Activated gamma-delta T cell treated with anti-CD3 and anti-CD28 coated beads, Interleukin-2, amount 50 U/mL, for 16 hours (primary cell): ENCODE results near the gene SLC25A23.
"Not testable (repeated sequence)": the region's sequence is repeated elsewhere in the genome, so short reads cannot be mapped to it uniquely, and the experiment has no call there.

Experiments used
- DNase-seq: peaks from one replicate; pipeline ENCODE4 v3.0.0-alpha.2; 2020; ENCODE audit warnings: low read depth

Gene SLC25A23

DNA sequence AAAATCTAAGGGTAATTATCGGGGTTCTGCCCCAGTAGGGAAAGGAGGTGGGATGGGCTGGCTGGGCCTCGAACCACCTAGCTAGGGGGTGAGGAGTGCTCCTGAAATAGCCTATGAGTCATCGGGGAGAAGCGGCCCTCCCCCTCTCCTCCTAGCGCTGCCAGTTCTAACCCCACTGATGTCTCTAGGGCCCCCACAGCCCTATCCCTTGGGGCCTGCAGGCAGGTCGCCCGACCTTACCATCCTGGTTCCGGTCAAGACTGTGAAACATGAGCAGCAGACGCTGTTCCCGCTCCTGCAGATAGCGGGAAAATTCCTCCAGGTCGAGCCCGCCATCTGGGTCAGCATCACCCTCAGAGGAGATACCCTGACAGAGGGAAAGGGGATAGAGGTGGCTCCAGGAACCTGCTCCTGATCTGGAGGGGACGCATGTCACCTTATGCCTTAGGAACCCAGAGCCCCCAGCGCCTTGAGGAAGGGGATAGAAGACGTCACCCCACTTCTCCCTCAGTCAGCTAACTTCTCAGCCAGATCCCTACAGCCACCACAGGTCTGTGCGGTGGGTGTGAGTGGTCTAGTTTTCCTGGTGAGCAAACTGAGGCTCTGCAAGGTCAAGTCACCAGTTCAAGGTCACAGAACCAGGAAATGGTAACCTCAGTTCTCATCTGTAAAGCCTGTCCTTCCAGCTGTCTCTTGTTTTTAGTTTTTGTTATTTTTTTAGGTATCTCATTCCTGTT lies 1.5 kb downstream of the SLC25A23 start:
- DNase-seq = no peak

DNA sequence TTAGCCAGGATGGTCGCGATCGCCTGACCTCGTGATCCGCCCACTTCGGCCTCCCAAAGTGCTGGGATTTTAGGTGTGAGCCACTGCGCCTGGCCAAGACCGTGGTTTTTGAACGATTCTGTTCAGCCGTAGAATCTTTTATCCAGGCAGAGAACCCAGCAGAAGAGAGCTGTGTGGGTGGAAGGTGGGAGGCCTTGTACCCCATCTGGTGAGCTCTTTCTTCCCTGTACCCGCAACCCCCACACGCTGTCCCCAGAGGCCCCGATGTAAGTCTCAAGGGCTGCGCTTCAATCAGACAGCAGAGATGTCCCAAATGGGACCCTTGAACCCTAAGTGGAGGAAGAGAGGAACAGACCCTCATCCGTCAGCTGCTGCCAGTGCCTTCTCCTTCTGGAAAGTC lies 3.7 kb downstream of the SLC25A23 start:
- DNase-seq = no peak

DNA sequence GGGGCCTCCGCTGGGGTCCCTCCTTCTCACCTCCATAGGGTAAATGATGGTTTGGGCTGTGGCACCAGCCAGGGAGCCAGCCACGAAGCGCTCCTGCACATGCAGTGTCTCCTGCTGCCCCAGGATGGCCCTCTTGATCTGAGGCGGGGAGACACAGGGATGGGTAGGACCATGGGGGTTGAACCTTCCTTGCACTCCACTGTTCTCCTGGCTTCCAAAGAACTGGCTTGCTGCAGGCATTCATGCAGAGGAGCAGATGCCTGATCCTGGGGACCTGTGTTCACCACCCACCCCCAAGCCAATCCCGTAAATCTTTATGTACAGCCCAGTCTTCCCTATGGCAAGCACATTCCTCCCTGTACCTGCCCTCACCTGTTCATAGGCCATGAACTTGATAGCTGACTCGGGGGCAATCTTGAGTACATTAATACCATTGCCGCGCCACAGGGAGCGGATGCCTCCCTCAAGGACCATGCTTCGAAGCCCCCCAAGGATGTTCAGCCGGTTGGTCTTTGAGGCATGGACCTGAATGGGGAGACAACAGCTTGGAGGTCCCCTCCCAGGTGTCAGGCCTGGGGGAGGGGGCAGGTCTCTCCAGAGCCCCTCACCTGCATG lies 5.5 kb downstream of the SLC25A23 start:
- DNase-seq = no peak

DNA sequence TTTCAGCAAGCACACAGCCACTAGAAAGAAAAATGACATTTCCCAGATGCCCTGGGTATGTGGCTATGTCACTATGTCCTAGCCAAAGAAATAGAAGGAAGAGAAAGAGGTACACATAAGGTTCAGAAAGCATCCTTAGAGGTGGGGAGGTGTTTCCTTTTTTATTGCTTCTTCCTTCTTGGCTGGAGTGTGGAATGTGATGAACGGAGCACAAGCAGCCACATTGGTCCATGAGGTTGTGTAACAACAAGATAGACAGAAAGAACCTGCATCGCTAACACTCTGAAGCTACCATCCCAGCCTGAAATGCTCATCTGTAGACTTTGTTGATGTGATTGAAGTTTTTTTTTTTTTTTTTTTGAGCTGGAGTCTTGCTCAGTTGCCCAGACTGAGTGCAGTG lies 6.7 kb downstream of the SLC25A23 start:
- DNase-seq = no peak

DNA sequence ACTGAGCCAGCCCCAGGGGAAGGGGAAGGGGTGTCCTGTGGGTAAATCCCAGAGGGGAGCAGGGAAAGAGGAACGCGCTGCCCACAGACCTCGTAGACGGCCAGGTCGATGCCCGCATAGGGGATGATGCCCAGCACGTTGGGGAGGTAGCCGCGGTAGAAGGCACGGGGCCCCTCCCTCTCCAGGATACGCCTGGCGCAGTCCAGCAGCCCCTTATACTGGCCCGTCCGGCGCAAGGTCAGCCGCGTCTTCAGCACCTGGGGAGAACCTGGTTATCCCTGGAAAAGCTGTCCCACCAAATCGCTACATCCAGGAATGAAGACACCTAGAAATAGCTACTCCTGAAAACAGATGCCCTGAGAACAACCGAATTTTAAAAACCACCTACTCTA lies 7.4 kb downstream of the SLC25A23 start:
- no peak for DNase-seq

DNA sequence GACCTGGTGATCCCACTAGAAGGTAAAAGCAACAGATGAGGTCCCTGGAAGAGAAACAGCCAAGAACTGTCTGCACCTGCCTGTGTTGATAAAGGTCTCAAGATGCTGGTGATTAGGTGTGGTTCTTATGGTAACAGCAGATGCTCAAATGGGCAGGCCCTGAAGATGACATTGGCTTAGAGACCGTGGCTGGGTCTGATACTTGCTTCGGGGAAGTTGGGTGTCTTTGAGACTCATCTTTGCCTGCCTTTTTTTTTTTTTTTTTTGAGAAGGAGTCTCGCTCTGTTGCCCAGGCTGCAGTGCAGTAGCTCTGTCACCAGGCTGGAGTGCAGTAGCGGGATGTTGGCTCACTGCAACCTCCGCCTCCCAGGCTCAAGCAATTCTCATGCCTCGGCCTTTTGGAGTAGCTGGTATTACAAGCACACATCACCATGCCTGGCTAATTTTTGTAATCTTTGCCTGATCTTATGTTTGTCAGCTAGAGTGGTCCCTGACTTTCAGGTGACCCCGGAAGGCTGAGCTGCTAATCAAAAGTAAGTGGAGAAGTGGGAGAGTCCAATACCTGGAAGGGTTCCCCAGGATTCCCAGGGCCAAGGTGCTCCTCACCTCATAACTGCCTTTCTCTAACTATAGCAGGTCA lies 7.9 kb downstream of the SLC25A23 start:
- no peak for DNase-seq

DNA sequence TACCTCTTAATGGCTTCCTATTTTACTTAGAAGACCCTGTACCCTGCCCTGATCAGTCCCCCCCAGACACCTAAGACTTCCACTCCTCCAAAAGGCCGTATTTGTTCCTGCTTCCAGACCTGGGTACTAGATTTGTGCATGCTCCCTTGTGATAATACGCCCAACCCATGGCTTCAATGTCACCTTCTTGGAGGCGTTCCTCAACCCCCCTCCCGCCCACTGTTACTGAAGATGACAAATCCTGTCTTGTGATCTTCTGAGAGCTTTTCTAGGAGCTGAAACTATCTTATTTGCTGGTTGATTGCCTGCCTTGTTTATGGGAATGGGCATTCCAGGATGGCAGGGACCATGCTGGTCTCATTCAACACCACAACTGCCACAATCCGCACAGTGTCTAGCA lies 9.4 kb downstream of the SLC25A23 start:
- no peak for DNase-seq

DNA sequence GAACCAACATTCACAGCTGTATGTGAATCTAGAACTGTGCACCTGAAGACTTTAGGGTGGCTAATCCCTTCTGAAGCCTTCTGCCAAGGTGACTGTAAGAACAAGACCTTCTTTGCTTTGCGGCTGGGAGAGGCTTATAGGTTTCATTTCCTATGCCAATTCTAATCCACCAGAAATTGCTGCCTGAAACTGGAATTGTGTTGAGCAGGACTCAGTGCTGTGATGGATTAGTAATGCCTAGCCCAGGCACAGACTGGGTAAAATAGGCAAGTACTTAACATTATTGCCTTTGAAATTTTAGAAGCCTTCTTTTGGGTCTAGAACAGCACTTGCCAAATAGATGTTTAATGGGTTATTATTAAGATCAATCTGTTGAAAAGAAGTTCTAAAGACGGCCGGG lies 11.5 kb downstream of the SLC25A23 start:
- no peak for DNase-seq

DNA sequence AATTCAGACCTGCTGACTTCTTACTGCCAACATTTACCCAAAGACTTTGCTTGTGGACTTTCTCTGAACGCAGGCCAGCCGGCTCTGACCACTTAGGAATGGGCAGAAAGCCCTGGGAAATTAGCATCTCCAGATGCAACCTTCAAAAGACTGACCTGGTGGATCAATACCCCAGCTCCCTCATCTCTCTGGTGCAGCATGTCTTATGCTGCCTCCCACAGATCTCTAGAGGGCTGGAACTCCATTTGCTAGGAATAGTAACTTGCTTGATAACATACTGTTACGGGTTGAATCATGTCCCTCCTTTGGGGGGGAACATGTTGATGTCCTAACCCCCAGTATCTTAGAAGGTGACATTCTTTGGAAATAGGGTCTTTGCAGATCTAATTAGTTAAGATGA lies 13.1 kb downstream of the SLC25A23 start:
- DNase-seq = no peak

DNA sequence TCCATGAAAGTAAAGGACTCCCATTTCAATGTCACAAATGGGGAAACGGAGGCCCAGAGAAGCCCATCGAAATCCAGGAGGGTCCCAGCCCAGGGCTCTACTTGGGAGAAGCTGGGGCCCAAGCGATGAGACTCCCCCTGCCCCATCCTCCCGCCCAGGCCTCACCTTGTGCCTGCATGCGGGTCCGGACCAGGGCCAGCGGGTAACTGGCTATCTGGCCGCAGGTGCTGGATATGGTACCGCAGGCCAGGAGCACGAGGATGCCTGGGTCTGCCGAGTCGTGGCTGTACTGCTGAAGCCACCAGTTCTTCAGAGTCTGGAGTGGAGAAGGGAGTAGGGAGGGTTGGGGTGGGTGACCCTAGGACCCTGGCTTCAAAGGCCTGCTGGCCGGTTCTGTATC lies 15.6 kb downstream of the SLC25A23 start:
- no peak for DNase-seq

DNA sequence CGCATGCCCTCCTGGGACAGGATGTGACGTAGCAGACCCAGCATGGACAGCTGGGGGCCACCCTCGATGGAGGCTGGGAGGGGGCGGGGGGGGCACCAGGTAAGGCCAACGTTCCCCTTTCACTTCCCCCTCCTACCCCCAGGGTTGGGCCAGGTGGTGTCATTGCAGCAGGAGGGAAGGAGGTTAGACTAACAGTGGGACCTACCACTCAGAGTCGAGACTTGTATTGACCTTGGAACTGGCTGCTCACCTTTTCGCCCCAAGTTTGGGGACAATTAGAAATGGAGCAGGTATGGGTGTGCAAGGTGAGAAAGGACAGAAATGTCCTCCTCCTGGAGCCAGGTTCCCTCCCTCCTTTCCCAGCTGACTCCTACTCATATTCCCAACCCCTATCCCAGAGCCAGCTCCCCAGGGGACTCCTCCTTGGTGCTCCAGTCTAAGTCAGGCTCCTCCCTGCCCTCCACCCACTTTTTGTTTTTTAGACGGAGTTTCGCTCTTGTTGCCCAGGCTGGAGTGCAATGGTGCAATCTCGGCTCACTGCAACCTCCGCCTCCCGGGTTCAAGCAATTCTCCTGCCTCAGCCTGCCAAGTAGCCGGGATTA lies 17.4 kb downstream of the SLC25A23 start:
- DNase-seq = no peak

DNA sequence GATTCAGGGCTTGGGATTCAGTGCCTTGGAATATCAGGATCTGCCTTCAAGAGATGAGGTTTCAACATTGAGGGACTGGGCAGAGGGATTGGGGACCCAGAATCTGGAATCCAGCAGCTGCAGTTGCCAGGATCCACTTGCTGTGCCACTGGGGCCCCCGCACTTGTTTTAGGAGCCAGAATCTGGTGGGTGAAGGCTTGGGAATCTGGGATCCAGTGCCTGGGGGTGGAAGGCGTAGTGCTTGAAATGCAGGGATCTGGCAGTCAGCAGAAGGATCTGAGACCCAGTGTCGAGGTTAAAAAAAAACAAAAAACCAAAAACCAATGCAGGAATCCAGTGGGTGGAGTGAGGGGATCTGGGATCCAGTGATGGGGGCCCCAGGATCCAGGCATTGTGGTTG lies 18.7 kb downstream of the SLC25A23 start:
- DNase-seq = no peak

DNA sequence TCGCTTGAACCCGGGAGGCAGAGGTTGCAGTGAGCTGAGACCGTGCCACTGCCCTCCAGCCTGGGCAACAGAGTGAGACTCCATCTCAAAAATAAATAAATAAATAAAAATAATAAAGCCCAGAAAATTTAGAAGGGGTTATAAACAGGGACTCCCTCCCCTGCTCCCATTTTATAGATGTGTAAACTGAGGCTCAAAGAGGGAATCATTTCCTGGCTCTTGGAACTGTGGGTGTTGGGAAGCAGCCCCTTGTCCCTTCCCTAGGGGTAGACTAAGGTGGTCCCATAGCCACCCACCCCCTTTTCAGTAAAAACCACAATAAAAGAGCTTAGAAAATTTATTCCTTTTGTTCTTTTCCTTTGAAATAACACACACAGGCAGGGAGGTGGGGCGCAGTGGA lies 19.8 kb downstream of the SLC25A23 start:
- DNase-seq = no peak

DNA sequence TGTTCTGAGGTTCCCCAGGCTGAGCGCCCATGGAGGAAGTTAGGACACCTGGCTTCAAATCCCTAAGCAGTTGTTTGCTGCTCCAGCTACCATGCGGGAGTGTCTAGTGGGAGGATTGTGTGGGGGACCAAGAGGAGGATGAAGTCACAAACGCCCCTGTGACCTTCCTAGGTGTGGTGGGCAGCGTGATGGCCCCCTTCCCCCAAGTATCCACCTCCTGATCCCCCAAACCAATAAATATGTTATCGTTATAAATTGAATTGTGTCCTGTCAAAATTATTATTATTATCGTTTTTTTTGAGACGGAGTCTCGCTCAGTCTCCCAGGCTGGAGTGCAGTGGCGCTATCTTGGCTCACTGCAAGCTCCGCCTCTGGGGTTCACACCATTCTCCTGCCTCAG lies 25.9 kb downstream of the SLC25A23 start, which contains the start of gene SLC25A41:
Gene SLC25A41 (minus strand): TSS at position 101 of the 400 bp plus-strand sequence. CDS start 70 bp downstream, at position 31.
- DNase-seq = no peak

DNA sequence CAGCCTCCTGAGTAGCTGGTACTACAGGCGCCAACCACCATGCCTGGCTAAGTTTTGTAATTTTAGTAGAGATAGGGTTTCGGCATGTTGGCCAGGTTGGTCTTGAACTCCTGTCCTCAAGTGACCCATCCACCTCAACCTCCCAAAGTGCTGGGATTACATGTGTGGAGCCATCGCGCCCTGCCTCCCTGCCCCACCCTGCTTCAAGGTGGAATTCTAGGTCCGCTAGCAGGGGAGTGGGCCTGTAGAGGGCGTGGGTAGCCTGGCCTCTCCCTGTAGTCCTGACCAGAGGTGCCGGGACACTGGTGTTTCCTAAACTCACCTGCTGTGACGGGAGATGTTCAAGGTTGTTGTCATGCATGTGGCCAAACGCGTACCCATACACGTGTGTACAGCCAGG lies 26.4 kb downstream of the SLC25A23 start:
- no peak for DNase-seq

DNA sequence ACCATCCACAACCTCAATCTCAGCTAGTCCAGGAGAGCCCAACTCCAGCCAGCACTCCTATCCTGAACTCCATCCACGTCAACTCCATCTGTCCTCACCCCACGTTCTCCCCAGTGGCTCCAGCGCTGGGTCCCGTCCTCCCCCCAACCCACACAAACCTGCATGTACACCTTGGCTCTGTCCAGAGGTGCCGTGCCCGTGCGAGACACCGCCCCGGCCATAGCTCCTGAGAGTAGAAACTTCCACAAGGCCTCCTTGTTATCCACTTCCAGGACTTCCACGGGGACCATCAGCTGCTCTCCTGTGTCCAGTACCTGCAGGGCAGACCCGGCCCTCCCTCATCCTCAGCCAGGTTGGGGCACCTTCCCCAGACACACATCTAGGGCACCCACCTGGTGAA lies 27.7 kb downstream of the SLC25A23 start:
- DNase-seq = no peak

DNA sequence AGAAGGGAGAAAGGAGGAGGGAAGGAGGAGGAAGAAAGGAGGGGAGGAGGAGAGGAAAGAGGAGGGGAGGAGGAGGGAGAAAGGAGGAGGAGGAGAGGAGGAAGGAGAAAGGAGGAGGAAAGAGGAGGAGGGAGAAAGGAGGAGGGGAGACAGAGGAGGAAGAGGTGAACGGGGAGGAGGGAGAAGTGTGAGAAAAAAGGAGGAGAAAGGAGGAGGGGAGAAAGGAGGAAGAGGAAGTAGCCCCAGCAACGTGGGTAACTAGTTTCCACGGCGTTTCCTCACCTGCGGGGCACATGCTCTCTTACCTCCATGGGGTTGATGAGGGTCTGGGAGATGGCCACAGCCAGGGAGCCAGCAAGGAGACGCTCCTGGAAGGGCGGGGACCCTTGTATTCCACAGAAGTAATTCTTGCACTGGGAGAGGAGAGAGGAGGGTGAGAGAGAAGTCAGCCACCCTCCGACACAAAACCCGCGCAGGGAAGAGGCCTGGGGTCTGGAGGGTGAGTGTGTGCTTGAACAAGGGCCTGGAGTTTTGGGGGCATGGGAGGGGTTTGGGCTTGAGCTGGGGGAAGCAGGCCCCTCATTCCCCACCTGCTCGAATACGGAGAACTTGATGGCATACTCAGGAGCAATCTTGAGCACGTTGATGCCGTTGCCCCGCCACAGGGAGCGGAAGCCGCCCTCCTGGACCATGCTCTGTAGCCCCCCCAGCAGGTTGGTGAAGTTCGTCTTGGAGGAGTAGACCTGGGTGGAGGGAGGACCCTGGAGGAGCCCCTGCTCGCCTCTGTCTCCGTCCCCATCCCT lies 30.0 kb downstream of the SLC25A23 start:
- no peak for DNase-seq

DNA sequence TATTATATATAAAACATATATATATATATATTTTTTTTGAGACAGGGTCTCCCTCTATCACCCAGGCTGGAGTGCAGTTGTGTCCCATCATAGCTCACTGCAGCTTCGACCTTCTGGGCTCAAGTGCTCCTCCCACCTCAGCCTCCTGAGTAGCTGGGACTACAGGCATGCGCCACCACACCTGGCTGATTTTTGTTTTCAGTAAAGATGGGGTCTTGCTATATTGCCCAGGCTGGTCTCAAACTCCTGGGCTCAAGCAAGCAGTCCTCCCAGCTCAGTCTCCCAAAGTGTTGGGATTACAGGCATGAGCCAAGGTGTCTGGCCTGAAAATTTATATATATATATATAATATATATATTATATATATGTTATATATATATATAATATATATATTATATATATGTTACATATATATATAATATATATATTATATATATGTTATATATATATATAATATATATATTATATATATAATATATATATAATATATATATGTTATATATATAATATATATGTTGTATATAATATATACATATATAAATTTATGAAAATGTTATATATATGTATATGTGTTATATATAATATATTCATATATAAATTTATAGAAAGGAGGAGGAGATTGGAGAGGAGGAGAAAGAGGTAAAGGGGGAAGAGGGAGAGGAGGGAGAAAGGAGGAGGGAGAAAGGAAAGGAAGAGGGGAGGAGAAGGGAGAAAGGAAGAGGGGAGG lies 30.7 kb downstream of the SLC25A23 start:
- DNase-seq = not testable (repeated sequence)

DNA sequence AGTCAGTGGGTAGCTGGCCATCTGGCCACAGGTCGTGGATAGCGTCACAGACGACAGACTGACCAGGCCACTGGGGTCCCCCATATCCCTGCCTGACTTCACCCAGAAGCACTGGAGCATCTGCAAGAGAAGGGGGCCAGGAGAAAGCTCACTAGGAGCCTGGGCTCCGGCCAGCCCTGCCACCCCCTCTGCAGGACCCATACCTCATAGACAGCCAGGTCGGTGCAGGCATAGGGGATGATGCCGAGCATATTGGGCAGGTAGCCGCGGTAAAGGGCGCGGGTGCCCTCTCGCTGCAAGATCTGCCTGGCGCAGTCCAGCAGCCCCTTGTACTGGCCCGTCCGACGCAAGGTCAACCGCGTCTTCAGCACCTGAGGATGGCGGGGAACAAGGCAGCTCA lies 32.5 kb downstream of the SLC25A23 start:
- DNase-seq = no peak

DNA sequence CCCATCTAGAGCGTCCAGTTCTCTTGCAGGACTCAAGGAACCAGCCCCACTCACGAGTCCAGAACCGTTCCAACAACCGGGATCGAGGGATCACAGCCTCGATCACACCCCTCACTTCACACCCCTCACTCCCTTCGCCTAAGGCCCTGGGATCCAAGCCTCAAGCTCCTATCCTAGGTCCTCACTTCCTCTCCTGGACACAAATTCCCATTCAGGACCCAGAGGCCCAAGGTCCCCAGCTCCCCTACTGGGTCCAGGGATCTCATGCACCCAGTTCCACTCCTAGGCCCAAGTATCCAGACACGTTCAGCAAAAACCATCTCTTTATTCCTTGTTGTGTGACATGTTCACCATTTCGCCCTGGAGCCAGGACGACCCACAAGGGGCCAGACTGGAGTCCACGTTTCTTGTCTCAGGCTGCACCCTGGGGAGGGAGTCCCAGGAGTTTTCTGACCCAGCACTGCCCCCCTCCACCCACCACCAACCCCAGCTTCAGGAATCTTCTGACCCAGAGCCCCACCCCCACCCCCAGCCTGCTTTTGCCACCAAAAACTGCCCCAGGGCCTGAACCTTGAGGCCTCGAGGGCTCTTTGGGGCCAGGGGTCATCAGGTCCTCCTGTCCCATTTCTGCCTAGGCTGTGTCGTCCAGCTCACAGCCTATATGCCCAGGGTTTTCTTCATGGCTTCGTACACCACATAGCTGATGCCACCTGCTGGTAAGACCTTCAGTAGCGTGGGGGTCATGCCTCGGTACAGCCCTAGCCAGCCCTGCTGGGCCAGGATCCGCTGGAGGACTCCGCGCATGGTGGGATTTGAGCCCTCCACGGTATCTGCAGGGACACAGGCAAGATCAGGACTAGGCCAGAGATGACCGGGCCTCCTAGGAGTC lies 33.6 kb downstream of the SLC25A23 start:
- no peak for DNase-seq
